COLO668 (cell line): ENCODE data around the gene GNLY.
"Not testable (repeated sequence)": the region's sequence is repeated elsewhere in the genome, so short reads cannot be mapped to it uniquely, and the experiment has no call there.

Experiments
- DNase-seq: peaks from one replicate; lab custom pipeline; 2025; ENCODE audit not compliant: unreplicated experiment; lab: John Stamatoyannopoulos, UW

The GNLY gene

DNA sequence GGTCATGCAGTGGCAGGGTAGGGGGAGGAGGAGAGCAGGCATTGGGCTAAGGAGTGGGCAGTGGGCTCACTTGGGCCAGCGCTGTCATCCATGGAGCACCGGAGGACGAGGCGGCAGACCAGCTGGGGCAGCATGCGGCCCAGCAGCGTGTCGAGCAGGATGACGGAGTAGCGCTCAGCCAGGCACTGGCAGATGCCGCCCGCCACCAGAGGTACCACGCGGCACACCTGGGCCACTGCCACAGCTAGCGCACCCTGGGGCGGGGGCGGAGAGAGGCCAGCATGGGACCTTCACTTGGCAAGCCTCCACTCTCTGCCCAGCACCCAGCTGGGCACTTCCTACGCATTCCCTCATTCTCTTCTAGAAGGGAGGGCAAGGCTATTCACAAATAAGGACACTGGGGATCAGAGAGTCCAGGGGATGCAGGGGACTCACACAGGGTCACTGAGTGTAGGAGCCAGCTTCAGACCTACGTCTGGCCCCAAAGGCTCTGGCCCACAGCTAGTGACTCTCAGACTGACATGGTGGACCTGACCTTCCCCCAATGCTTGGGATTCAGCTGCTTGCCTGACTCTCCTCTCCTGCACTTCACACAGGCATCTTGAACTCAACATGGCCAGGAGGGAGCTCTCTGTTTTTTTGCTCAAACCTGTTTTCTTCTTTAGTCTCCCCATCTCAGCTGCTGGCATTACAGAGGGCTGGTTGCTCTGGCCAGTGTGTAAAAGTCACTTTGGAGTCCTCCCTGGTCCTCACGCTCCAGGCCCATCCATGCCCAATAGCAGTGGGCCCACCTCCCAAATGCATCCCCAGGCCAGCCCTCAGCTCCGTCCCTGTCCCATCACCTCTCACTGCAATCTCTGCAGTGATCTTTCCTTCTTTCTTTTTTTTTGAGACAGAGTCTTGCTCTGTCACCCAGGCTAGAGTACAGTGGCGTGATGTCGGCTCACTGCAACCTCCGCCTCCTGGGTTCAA lies 30.3 kb upstream of the GNLY start:
- no peak for DNase-seq

DNA sequence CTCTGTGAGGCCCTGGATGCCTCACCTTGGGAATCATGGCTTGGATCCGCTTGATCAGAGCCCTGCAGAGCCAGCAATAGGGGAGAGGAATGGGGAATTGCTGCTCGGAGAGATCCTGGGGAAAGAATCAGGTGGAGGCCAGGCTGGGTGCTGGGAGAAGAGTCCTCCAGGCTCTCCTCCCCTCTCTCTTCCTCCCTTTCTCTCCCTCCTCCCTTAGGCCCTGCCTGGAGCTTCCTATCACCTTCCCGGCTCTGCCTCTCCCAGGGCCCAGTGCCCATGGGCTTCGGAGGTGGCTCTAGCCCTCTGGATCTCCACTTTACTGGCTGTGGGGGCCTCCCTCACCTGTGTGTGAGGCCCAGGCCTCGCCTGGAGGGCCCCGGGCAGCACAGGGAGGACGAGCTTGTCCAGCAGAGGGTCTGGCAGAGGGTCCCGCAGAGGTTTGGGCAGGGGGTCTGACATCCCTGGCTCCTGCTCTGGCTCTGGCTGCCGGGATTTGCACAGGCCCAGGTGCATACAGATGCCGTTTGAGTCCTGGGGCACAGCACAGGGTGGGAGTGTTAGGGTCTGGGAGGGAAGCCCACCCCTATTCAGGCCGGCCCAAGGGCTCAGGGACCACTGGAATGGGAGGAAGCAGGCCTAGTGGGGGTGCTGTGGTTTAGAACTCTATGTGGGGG lies 28.8 kb upstream of the GNLY start:
- DNase-seq: no peak

DNA sequence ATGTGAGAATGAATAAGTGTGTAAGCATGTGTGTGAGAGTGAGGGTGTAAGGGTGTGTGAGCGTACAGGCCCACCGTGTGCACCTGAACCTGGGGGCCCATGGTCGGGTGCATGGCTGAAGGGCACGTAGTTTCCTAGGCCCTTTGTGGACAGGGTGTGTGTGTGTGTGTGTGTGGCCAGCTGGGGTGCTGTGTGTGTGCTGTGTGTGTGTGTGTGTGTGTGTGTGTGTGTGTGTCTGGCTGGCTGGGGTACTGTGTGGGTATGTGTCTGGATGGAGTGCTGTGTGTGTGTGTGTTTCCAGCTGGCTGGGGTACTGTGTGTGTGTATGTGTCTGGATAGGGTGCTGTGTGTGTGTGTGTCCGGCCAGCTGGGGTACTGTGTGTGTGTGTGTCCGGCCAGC lies 28.1 kb upstream of the GNLY start:
- no peak for DNase-seq

DNA sequence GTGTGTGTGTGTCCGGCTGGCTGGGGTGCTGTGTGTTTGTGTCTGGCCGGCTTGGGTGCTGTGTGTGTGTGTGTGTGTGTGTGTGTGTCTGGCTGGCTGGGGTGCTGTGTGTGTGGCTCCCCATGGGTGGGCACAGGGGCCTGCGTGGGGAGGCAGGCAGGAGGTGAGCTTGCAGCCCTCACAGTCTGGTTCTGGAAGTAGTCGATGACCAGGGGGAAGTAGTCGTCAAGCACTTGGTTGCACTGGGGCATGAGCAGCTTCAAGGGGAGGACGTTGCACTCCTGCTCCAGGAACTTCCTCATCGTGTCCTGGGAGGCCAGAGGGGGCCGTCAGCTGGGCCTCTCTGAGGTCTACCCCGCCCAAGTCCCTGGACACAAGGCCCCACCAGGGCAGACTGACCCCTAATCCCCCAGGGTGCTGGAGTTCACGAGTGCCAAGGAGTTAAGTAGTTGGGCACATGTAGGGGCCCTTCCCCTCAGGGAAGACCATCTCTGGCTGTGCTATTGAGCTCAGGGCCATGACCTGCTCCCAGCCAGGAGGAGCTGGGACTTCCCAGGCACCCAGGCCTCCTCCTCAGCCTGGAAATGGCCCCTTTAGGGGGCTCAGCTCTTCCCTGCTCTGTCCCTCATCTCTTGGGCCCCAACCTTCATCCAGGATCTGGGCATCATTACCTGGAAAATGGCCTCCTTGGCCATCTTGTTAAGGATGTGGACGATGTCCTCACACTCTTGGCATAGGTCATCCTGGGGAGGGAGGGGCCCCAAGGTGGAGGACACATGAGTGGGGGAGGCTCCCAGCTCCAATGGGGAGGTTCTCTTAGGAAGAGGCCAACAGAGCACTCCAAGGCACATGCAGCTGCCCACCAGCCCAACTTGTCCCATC lies 27.5 kb upstream of the GNLY start:
- no peak for DNase-seq

DNA sequence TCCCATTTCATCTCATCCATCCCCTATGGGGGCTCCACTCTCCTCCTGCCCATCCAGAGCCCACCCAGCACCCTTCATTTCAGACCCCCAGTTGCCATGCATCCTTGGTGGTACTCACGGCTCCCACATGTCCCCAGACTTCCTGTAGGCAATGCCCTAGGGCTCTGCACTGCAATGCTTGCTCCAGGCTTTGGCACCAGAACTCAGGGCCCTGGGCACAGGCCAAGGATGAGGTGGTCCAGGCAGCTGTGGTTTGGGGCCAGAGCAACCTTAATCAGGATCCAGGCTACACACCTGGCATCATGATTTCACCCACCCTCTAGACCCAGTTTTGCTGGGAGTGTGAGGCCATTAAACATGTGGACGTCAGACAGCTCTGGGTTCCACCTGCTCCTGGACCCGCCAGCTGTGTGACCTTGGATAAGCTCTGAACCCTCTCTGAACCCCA lies 26.6 kb upstream of the GNLY start:
- DNase-seq: no peak

DNA sequence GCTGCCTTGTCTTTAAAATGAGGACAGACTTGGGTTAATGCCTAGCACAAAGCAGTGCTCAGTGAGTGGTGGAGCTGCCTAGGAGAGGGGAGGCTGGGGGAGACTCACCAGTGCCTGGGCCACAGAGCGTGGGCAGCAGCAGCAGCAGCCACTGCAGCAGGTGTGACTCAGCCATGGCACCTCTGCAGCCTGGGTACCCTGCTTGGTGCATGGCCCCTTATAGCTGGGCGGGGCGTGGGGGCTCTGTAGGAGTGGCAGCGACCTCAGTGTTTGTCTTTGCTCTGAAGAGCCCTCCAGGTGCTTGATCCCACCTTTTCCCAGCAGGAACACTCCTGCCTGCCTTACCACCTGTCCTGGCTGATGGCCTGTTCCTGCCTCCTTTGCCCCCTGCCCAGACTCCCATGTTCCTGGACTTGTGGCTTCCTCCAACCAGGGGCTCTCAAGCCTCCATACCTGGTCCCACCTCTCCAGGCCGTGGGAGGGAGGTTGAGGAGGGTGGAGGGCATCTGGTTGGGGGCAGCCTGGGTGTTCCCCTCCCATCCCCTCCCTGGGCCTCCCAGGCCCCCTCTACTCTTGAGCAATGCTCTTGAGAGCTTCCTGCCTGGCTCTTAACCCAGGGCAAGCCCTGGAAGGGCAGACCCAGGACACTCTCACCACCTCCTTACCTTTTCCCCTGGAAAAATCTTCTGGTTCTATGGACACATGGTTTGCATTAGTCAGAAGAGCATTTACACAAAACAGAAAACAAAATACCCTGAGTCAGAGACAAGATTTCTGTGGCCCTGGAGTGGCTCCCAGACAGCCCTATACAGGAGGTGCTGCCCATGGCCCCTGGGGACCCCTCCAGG lies 25.9 kb upstream of the GNLY start, which contains the start of gene SFTPB:
TSS of gene SFTPB (minus strand) at position 191 of the 848 bp plus-strand sequence. CDS start at position 175, 16 bp downstream.
- DNase-seq: peak; percentile 80

DNA sequence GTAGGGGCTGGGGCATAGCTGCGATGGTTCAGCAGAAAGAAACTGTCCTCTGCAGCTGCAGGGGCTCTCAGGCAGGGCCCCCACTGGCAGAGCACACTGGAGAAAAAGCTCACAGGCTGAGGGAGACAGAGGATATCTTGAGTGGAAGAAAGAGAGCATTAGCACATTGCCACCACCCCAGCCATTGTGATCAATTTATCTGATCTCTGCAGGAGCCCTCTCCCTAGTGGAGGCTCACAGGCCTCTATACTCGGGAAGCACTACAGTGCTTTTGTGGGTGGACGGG lies 25.4 kb upstream of the GNLY start:
- DNase-seq: no peak

DNA sequence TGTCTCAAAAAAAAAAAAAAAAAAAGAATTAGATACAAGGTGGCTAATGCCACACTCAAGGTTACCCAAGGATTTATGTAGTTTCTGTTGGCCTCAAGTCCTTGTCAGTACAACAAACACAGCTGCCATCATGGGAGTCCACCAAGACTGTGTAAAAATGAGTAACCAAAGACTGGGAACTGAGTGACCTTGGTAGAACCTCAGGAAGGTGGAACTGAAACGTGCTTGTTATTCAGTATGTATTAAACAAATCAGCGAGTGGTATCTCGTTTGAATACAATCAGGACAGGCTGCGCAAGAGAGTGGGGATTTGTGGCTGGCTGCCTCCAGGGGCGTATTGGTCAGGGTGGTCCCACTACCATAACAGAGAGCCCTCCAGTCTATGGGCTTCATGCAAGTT lies 24.6 kb upstream of the GNLY start:
- DNase-seq: no peak

DNA sequence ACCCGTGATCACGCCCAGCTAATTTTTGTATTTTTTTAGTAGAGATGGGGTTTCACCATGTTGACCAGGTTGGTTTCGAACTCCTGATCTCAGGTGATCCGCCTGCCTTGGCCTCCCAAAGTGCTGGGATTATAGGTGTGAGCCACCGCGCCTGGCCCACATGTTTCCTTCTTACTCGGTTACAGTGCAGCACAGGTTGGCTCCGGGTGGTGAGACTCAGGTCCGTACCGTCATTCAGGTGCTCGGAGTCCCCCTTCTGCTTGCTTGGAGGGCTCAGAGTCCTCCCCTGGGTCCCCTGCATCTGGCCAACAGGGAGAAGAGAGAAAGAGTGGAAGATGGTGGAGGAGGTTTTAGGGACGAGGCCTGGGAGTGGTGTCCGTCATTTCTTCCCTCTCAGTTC lies 23.7 kb upstream of the GNLY start:
- DNase-seq: not testable (repeated sequence)

DNA sequence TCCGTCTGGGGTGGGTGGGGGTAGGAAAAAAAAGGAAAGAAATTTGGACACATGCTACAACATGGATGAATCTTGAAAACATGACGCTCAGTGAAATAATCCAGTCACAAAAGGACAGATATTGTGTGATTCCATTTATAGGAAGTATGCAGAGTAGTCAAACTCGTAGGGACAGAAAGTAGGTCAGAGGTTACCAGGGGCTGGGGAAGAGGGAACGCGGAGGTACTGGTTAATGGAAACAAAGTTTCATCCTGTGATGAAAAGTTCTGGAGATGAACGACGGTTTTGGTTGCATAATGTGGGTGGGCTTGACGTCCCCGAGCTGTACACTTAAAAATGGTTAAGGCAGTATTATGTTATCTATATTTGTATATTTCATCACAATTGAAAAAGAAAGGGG lies 21.7 kb upstream of the GNLY start:
- DNase-seq: no peak

DNA sequence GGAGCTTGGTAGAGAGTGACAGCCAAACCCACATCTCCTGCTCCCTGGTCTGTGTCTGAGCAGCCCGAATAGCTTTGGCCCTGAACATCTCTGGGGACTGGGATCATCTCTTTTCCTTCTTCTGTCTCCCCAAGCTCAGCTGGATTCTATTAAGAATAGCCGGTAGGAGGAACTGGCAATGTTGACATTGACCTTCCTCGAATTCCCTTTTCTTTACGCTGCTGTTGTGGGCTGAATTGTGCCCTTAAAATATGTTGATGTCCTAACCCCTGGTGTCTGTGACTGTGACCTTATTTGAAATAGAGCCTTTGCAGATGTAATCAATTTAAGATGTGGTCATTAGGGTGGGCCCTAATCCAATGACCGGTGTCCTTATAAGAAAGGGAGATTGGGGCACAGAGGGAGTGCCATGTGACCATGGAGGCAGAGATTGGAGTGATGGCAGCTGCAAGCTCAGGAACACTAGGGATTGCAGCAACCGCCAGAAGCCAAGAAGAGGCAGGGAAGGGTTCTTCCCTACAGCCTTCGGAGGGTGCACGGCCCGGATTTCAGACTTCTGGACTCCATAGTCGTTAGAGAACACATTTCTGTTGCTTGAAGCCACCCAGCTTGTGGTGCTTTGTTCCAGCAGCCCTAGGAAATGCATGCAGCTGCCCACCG lies 20.3 kb upstream of the GNLY start:
- no peak for DNase-seq

DNA sequence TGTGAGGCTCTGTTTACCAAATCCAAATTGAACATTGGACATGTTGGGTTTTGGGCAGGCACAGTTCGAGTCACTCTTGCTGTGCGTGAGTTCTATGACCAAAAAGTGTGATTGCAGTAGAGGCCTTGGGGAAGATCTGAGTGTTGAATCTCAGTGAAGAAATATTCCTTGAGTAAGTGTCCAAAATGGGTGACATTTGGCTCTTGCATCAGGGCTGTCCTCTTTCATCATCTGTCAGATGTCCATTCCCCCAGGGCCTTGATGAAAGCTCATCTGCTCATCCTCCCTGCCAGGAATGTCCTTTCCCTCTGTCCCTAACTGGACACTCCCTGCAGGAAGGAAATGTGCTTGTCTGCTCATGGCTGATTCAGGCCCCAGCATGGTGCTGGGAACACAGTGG lies 19.7 kb upstream of the GNLY start:
- no peak for DNase-seq

DNA sequence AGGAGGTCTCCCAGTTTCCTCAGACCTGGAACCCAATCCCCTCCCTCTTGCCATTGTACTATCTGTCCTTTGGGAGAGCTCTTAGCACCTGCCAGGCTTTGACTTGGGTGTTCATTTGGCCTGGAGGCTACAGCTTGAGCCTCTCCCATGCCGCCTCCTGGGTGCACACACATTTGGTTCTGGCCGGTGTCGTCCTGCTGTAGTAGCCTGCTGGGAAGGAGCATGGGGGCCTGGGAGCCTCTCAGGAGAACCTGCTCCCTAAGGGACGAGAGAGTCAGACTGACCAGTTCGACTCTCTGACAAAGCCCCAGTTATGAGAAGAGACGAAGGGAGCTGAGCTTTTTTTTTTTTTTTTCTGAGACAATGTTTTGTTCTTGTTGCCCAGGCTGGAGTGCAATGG lies 18.7 kb upstream of the GNLY start:
- DNase-seq: no peak

DNA sequence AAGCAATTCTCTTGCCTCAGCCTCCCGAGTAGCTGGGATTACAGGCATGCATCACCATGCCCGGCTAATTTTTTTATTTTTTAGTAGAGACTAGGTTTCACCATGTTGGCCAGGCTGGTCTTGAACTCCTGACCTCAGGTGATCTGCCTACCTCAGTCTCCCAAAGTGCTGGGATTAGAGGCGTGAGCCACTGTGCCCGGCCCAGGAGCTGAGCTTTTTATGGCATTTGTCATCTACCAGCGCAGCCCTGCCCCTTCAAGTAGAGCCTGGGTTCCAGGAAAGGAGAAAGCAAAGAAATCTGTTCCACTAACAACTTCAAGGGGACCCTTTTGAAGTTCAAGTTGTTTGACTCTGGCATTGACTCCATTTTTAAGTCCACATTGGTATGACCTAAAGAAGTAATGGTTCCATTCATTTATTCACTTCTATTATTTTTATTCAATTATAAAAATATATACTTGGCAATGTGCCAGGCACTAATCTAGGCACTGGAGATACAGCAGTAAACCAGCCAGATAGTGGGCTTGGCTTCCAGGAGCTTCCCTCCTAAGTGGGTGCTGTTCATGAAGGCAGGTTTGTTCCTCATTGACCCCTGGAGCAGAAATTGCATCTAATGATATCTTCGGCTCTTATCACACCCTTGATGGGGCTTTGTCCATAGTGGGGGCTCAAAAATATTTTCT lies 18.2 kb upstream of the GNLY start:
- DNase-seq: no peak

DNA sequence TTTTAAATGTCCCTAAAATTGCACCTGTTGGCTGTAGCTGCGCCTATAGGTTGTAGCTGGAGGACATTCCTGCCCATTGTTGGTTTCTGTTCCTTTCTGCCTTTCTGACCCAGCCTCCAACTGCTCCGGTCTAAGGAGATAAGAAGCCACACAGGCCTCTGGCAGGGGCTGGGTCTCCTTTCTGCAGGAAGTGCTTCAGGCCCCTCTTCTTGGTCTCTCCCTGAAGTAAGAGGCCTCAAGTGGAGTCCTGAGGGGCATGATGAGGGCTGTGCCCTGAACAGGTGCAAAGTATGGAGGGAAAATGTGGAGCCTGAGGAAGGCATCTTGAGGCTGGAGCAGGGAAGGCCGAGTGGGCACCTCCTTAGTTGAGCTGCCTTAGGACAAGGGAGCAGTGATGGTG lies 15.8 kb upstream of the GNLY start:
- DNase-seq: no peak

DNA sequence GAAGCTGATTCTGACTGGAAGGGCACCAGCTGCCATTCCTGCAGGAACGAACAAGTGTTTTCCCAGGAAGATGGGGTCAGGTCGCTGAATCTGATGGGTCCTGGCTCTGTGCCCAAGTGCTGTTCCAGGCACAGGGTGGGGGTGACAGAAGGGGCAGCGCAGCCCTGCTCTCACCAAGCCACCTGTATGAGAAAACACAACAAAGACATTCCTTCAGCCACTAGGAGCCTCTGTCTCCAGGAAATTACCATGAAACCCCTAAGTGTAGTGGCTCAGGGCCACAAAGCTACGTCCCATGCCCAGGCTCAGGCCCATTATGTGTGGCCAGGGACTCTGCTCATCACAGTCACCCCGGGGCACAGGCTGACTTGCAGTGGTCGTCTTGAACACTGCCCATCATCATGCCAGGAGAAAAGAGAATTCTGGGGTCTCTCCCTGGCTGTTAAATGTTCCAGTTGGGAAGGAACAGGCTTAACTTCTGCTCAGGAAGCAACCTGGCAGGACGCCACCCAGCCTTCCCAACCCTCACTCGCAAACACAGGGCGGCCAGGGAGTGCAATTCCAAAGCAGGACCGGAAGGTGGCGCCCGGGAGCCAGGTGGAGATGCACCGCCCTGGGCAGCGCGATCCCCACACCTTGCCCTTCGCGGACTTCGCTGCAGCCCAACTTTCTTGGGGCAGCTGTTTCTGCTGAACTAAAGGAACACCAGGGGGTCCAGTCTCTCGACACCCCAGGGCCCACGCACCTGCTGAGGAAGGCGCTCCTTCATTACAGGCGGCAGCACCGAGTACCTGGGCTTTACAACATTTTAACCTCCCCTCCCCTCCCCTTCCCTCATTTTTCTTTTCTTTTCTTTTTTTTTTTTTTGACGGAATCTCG lies 15.1 kb upstream of the GNLY start:
- peak; percentile 74 for DNase-seq

DNA sequence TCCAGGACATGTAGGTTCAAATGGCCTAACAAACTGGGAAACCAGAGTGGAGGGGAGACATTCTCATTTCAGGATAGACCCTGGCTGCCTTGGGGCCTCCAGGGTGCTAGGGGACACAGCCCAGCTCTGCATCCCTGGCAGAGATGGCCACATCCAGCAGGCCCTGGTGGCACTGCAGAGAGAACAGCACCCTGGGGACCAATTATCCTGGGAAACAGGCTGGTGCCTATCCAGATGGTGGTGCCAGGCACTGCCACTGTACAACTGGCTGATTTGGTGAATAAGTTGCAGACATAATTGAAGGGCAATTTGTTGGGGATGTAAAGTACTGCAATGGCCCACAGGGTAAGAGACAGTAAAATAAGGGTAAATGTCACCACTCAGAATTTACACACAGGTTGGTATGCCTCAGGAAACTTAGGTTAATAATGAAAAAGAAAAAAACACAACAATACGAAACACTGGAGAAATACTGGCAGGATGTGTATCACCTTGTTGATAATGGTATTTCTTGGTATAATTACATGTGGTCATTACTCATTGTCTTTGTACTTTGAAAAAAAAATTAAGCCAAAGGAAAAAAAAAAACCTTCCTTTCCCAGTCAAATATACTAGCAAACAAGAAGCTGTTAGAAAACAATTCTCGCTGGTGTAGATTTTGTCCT lies 13.3 kb upstream of the GNLY start:
- no peak for DNase-seq

DNA sequence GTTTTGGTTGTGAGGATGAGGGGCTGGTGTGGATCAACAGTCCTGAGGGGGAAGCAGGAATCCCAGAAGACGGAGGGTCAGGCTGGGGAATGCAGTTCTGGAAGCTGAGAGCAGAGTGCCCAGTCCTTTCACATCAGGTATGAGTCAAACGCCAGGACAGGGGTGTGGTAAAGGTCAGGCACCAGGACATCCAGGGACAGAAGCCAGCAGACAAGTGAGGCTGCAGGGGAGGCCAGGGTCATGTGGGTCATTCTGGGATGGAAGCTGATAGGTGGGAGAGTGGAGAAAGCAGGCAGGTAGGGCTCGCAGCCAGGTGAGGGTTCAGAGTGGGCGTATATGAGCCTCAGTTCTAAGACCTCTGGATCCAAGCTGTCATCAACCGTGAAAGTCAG lies 12.8 kb upstream of the GNLY start:
- no peak for DNase-seq
